H1 (cell line): ENCODE measurements around the gene FAIM2. TPM values are rescaled to one million over a fixed set of nuclear protein-coding genes. Genes with fewer than 3 reads are reported as not detected.
A peak's percentile ranks its signal among the peaks of the same experiment; 100 is the strongest.

Experiments
- ASH2L ChIP-seq: fragments of 200-600, 300-600 bp; sonication (generic); IDR thresholded peaks from one replicate; pipeline ENCODE4 v1.7.1; 2017; ENCODE audit warnings: low read length
- BCL11A ChIP-seq, 2 experiments: IDR thresholded peaks; one replicate each; pipeline ENCODE4 v1.6.1; 2011; ENCODE audit warnings: low read depth in 2 of 2, low read length in 2 of 2, mild to moderate bottlenecking in 2 of 2
- CBX5 ChIP-seq: fragments of 300-800, 300-1000 bp; sonication (generic); IDR thresholded peaks from 2 replicates; pipeline ENCODE4 v1.7.1; 2016; ENCODE audit warnings: antibody characterized with exemption, low read length, low read depth
- CHD1 ChIP-seq: IDR thresholded peaks from 2 replicates; pipeline ENCODE4 v1.6.1; 2012; ENCODE audit warnings: low read depth, low read length, improper control_type of control experiment
- E2F6 ChIP-seq: IDR thresholded peaks from 2 replicates; pipeline ENCODE4 v1.6.1; 2012; ENCODE audit warnings: inconsistent platforms
- EGR1 ChIP-seq: IDR thresholded peaks from 2 replicates; pipeline ENCODE4 v1.6.1; 2011; ENCODE audit warnings: low read depth, low read length, borderline replicate concordance
- FOSL1 ChIP-seq: IDR thresholded peaks from 2 replicates; pipeline ENCODE4 v1.6.1; 2011; ENCODE audit warnings: mild to moderate bottlenecking, low read depth, low read length, moderate library complexity; ENCODE audit not compliant: insufficient read depth
- KDM1A ChIP-seq: fragments of 200-600, 300-600 bp; sonication (generic); IDR thresholded peaks from 2 replicates; pipeline ENCODE4 v1.7.1; 2016; ENCODE audit warnings: mild to moderate bottlenecking, low read length, borderline replicate concordance
- KDM5A ChIP-seq: fragments of 200-600 bp; IDR thresholded peaks from 2 replicates; pipeline ENCODE4 v1.7.1; 2012; ENCODE audit warnings: mild to moderate bottlenecking, low read length, inconsistent platforms, mixed read lengths
- MAX ChIP-seq: IDR thresholded peaks from 2 replicates; pipeline ENCODE4 v1.6.1; 2012; ENCODE audit warnings: inconsistent platforms
- POLR2A ChIP-seq, 2 experiments: IDR thresholded peaks; 1 replicate in 1 of 2; 2 replicates in 1 of 2; pipeline ENCODE4 v1.6.1; 2011; ENCODE audit warnings: low read depth in 2 of 2, low read length in 2 of 2, mild to moderate bottlenecking in 2 of 2; ENCODE audit errors: control extremely low read depth in 1 of 2
- POLR2AphosphoS5 ChIP-seq: IDR thresholded peaks from 2 replicates; pipeline ENCODE4 v1.6.1; 2011; ENCODE audit warnings: low read depth, low read length
- RAD21 ChIP-seq, 2 experiments: IDR thresholded peaks in 1 of 2; conservative IDR thresholded peaks in 1 of 2; 2 replicates each; pipeline ENCODE4 v1.6.1; 2011; ENCODE audit warnings: low read depth in 2 of 2, low read length in 2 of 2, improper control_type of control experiment in 1 of 2, inconsistent platforms in 1 of 2, mild to moderate bottlenecking in 1 of 2, moderate library complexity in 1 of 2
- RBBP5 ChIP-seq: IDR thresholded peaks from 2 replicates; pipeline ENCODE4 v1.7.1; 2012; ENCODE audit warnings: low read depth, mild to moderate bottlenecking, inconsistent platforms, low read length, moderate library complexity, borderline replicate concordance
- RFX5 ChIP-seq: IDR thresholded peaks from 2 replicates; pipeline ENCODE4 v1.6.1; 2011; ENCODE audit warnings: low read depth, low read length, improper control_type of control experiment, borderline replicate concordance
- SIN3A ChIP-seq, 2 experiments: IDR thresholded peaks in 1 of 2; conservative IDR thresholded peaks in 1 of 2; 2 replicates each; pipeline ENCODE4 v1.6.1; 2011 to 2012; ENCODE audit warnings: low read length in 2 of 2, improper control_type of control experiment in 1 of 2, low read depth in 1 of 2, mild to moderate bottlenecking in 1 of 2
- SIRT6 ChIP-seq: IDR thresholded peaks from one replicate; pipeline ENCODE4 v1.7.1; 2012; ENCODE audit warnings: low read length, inconsistent platforms
- SP1 ChIP-seq: IDR thresholded peaks from 2 replicates; pipeline ENCODE4 v1.6.1; 2011; ENCODE audit warnings: low read depth, low read length
- SRF ChIP-seq: IDR thresholded peaks from 2 replicates; pipeline ENCODE4 v1.6.1; 2011; ENCODE audit warnings: mild to moderate bottlenecking, low read depth, low read length, moderate library complexity
- TAF7 ChIP-seq: optimal IDR thresholded peaks from 2 replicates; pipeline ENCODE3; 2011; ENCODE audit warnings: low read depth, mild to moderate bottlenecking, inconsistent platforms, low read length, moderate library complexity, borderline replicate concordance
- USF2 ChIP-seq: IDR thresholded peaks from 2 replicates; pipeline ENCODE4 v1.6.1; 2011; ENCODE audit warnings: low read length, improper control_type of control experiment
- YY1 ChIP-seq: IDR thresholded peaks from 2 replicates; pipeline ENCODE4 v1.6.1; 2011; ENCODE audit warnings: low read depth, mild to moderate bottlenecking, low read length
- polyA plus RNA-seq, 7 experiments: library from polyadenylated mRNA; depleted of rRNA in 3 of 7; stranded (reverse) in 5 of 7; unstranded in 2 of 7; fragments of >200 nt in 5 of 7; fragments of 200-250 nt in 2 of 7; gene quantifications; 1 replicate in 5 of 7; 2 replicates in 1 of 7; 4 replicates in 1 of 7; pipeline versions ENCODE4 v1.2.1 to v1.2.3, GENCODE V29; 2011 to 2013; ENCODE audit warnings: missing spikeins in 2 of 7, mixed read lengths in 2 of 7
- total RNA-seq: library from RNA; stranded (reverse); fragmentation: NEBNext Ultra II Directional; extraction: Animal tissue kit (Norgen Biotek cat#: 25700); gene quantifications from 2 replicates; pipeline ENCODE4 v1.2.1, GENCODE V29; 2021

Gene FAIM2
- total and polyA plus RNA-seq, 2 of the 8 experiments (the other 6 are each of a cell fraction or from before 2014, with no cell fraction given): 0.89 to 1.3 TPM

GRCh38 chr12:49828133-49829091 lies 75.3 kb downstream of the FAIM2 start, which contains the start of gene NCKAP5L (continued):
- TF ChIP-seq USF2 (no peak), RBBP5 (no peak), KDM5A (no peak), POLR2AphosphoS5 (no peak; the same call in none of the 2 replicates), SIN3A (conservative IDR thresholded peaks at IDR 0.05 in 1 of 2, IDR thresholded peaks at IDR 0.05 in 1 of 2; ENCODE audit: low read depth in 1 of 2, low read length in 2 of 2) (peak; percentile 23 to 61; a peak in 2 of 4 replicates), BCL11A (IDR thresholded peaks at IDR 0.05; ENCODE audit: low read depth in 2 of 2, low read length in 2 of 2) (no peak), EGR1 (no peak), SIRT6 (no peak), E2F6 (peak; percentile 81), YY1 (peak; percentile 49; the same call in 1 of the 2 replicates), KDM1A (no peak), RFX5 (no peak), CBX5 (no peak), FOSL1 (no peak), ASH2L (peak; percentile 79), TAF7 (peak; percentile 47), RAD21 (IDR thresholded peaks at IDR 0.05 in 1 of 2, conservative IDR thresholded peaks at IDR 0.05 in 1 of 2; ENCODE audit: low read depth in 2 of 2, low read length in 2 of 2) (no peak), SP1 (0 out of 2 replicates have a peak, but pooled peaks have one; percentile 46), SRF (no peak), MAX (peak; percentile 78), POLR2A (IDR thresholded peaks at IDR 0.05; ENCODE audit: control extremely low read depth in 1 of 2, low read depth in 2 of 2, low read length in 2 of 2) (peak; percentile 69 to 81), CHD1 (no peak)
